GM12878 (cell line): ENCODE results near the gene CACNG5.

Source experiments
- ATF3 ChIP-seq: IDR thresholded peaks from 2 replicates; pipeline ENCODE4 v1.6.1; 2011; ENCODE audit warnings: low read depth, mild to moderate bottlenecking, low read length, moderate library complexity, borderline replicate concordance; ENCODE audit errors: extremely low read depth
- CEBPB ChIP-seq, 2 experiments: fragments of 150-350 bp in 1 of 2; IDR thresholded peaks; 2 replicates each; pipeline ENCODE4 v1.6.1; 2012 to 2014; ENCODE audit warnings: low read depth in 2 of 2, low read length in 2 of 2, borderline replicate concordance in 1 of 2, inconsistent platforms in 1 of 2
- CHD2 ChIP-seq: IDR thresholded peaks from 2 replicates; pipeline ENCODE4 v1.6.1; 2011; ENCODE audit warnings: low read depth, low read length, improper control_type of control experiment, borderline replicate concordance
- CTCF ChIP-seq, 3 experiments: IDR thresholded peaks in 2 of 3; conservative IDR thresholded peaks in 1 of 3; 2 replicates each; pipeline ENCODE4 v1.5.1; 2011; ENCODE audit warnings: low read depth in 3 of 3, low read length in 3 of 3, mild to moderate bottlenecking in 3 of 3, control low read depth in 2 of 3, moderate library complexity in 2 of 3, inconsistent platforms in 1 of 3, mixed read lengths in 1 of 3; ENCODE audit not compliant: control insufficient read depth in 2 of 3, insufficient read depth in 1 of 3; ENCODE audit errors: extremely low read depth in 1 of 3
- E2F4 ChIP-seq: IDR thresholded peaks from 2 replicates; pipeline ENCODE4 v1.6.1; 2012; ENCODE audit warnings: low read depth, low read length, improper control_type of control experiment
- EGR1 ChIP-seq, 2 experiments: IDR thresholded peaks; 1 replicate in 1 of 2; 2 replicates in 1 of 2; pipeline ENCODE4 v1.6.1; 2011 to 2012; ENCODE audit warnings: low read depth in 2 of 2, low read length in 2 of 2, borderline replicate concordance in 1 of 2, mild to moderate bottlenecking in 1 of 2, moderate library complexity in 1 of 2
- FOS ChIP-seq: IDR thresholded peaks from 3 replicates; pipeline ENCODE4 v1.6.1; 2011; ENCODE audit warnings: borderline replicate concordance; ENCODE audit not compliant: insufficient read length; ENCODE audit errors: extremely low read depth
- MXI1 ChIP-seq: fragments of 150-350 bp; IDR thresholded peaks from 2 replicates; pipeline ENCODE4 v1.6.1; 2011; ENCODE audit warnings: low read depth, mild to moderate bottlenecking, inconsistent platforms, low read length, improper control_type of control experiment
- POLR2A ChIP-seq: IDR thresholded peaks from 2 replicates; pipeline ENCODE4 v1.6.1; 2011; ENCODE audit warnings: low read depth, mild to moderate bottlenecking, low read length
- POLR2AphosphoS5 ChIP-seq: IDR thresholded peaks from 2 replicates; pipeline ENCODE4 v1.6.1; 2011; ENCODE audit warnings: mild to moderate bottlenecking, low read length, inconsistent platforms
- RCOR1 ChIP-seq: conservative IDR thresholded peaks from 2 replicates; pipeline ENCODE4 v1.6.1; 2012; ENCODE audit warnings: low read depth, low read length, improper control_type of control experiment
- TAF1 ChIP-seq: IDR thresholded peaks from 2 replicates; pipeline ENCODE4 v1.6.1; 2011; ENCODE audit warnings: mild to moderate bottlenecking, low read depth, low read length, borderline replicate concordance
- ZBTB11 ChIP-seq: fragments of 450-650 bp; formaldehyde crosslinking; IDR thresholded peaks from 2 replicates; pipeline ENCODE4 v1.5.0; 2022; ENCODE audit warnings: mild to moderate bottlenecking, missing genetic modification characterization
- ZBTB33 ChIP-seq: fragments of 450-650 bp; IDR thresholded peaks from 2 replicates; pipeline ENCODE4 v1.6.1; 2017; ENCODE audit warnings: mild to moderate bottlenecking

- TF ChIP-seq POLR2AphosphoS5 (no peak), POLR2A (no peak), CTCF (IDR thresholded peaks at IDR 0.05 in 2 of 3, conservative IDR thresholded peaks at IDR 0.05 in 1 of 3; ENCODE audit: control insufficient read depth in 2 of 3, extremely low read depth in 1 of 3, insufficient read depth in 1 of 3, low read depth in 3 of 3, low read length in 3 of 3) (no peak), E2F4 (no peak), ZBTB11 (no peak), MXI1 (no peak), FOS (no peak), CEBPB (IDR thresholded peaks at IDR 0.05; ENCODE audit: borderline replicate concordance in 1 of 2, low read depth in 2 of 2, low read length in 2 of 2) (no peak), TAF1 (no peak), RCOR1 (no peak), ZBTB33 (no peak), EGR1 (IDR thresholded peaks at IDR 0.05; ENCODE audit: borderline replicate concordance in 1 of 2, low read depth in 2 of 2, low read length in 2 of 2) (no peak), CHD2 (no peak), ATF3 (no peak)
Measured at GRCh38 chr17:66829883-66830282, 5.0 kb upstream of the CACNG5 start.
